GM12873 (cell line): ENCODE measurements around the gene S100A13.

Source experiments
- CTCF ChIP-seq: IDR thresholded peaks from 2 replicates; pipeline ENCODE4 v1.5.1; 2012; ENCODE audit warnings: low read depth, mild to moderate bottlenecking, moderate library complexity, low read length, control low read depth; ENCODE audit not compliant: insufficient read depth; ENCODE audit errors: missing control alignments

Gene S100A13

GRCh38 chr1:153643100-153643499 is 15.8 kb upstream of the S100A13 start:
- TF ChIP-seq CTCF: no peak

DNA sequence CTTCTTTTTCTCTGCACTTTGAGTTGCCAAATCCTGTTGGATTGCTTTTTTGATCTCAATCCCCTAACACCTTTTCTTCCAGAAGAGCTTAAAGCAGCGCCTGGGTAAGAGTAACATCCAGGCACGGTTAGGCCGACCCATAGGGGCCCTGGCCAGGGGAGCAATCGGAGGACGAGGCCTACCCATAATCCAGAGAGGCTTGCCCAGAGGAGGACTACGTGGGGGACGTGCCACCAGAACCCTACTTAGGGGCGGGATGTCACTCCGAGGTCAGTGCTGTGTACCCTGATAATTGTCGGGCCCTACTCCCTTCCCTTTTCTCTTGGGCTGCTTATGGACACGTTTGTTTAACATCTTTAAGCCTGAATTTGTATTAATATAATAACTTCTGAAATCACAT is 14.9 kb upstream of the S100A13 start:
- TF ChIP-seq CTCF: no peak

DNA sequence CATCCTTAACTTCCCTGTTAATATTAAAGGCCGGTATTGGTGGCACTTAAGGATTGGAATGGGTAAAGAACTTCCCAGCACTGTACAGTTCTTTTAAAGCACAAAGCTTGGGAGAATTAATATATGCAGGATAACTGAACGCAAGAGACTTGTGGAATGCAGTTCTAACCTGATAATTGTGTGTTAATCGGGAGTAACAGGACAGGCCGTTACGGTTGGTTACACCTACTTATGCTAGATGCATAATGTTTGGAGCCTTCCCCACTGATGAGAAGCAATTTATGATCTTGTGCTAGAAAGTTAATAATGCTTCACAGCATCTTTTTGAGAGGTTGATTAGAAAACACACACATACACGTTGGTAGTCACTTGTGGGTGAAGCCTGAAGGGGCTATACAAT is 13.6 kb upstream of the S100A13 start:
- no peak for TF ChIP-seq CTCF

DNA sequence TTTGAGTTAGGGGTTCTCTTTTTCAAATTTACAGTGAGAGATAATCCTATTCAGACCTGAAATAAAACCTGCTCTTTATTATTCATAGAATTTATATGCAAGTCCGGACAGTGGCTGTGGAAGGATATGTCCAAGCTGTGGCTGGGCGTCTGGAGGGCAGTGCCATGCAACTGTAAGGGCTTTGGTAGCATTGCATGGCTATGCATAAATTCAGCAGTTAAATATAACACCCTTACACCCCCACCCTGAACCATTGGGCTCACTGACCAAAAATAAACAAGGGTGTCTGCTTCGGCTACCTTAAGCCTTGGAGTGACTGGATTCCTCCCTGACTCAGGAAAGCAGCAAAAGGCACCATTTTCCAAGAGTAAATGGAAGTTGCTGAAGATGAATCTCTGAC is 12.0 kb upstream of the S100A13 start:
- no peak for TF ChIP-seq CTCF

GRCh38 chr1:153638261-153638660 is 11.0 kb upstream of the S100A13 start:
- TF ChIP-seq CTCF: no peak

DNA sequence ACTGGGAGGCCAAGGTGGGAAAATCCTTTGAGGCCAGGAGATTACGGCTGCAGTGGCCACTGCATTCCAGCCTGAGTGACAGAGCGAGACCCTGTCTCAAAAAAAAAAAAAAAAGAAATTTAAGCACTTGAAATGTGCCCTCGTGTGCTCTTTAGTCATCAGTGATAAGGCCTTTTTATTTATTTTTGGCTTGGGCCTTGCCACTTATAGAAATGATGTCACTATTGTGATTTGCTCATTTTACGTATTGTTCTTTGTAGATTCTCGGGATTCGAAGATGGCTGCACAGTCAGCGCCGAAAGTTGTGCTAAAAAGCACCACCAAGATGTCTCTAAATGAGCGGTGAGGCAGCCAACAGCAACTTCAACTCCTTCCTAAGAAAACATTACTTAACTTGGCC is 9.0 kb upstream of the S100A13 start:
- TF ChIP-seq CTCF: no peak

GRCh38 chr1:153635872-153636271 is 8.6 kb upstream of the S100A13 start:
- TF ChIP-seq CTCF: no peak
